Coronary artery (tissue), 2 donors: Measurements from ENCODE around the gene SLBP.

ENCODE experiments used
- DNase-seq: peaks from one replicate; pipeline ENCODE4 v3.0.0-alpha.2; 2017; ENCODE audit warnings: low spot score
- H3K27ac ChIP-seq, 2 donors: fragments of 200-600 bp; sonication (generic); one replicate each; pipeline ENCODE4 v1.5.1; 2016 to 2019
- H3K4me3 ChIP-seq: fragments of 200-600 bp; sonication (generic); 2 replicates; pipeline ENCODE4 v1.5.1; 2016; ENCODE audit warnings: mild to moderate bottlenecking, moderate library complexity
- CTCF ChIP-seq: fragments of 200-600 bp; sonication (generic); IDR thresholded peaks from one replicate; pipeline ENCODE4 v1.5.1; 2019; ENCODE audit warnings: antibody characterized with exemption

The SLBP gene

GRCh38 chr4:1752284-1753041, 40.3 kb upstream of the SLBP start:
- Histone ChIP-seq H3K27ac (no peak overlapping the region), H3K4me3 (no peak overlapping the region)
- TF ChIP-seq CTCF: no peak
- DNase-seq: no peak

- no peak for TF ChIP-seq CTCF
- DNase-seq: no peak
- H3K4me3 ChIP-seq: no peak overlapping the region
- no peak overlapping the region for H3K27ac ChIP-seq
Observed at GRCh38 chr4:1751919-1752283, 39.8 kb upstream of the SLBP start.

GRCh38 chr4:1751155-1751918, 39.2 kb upstream of the SLBP start:
- DNase-seq: no peak
- no peak overlapping the region for H3K4me3 ChIP-seq
- TF ChIP-seq CTCF: no peak
- H3K27ac ChIP-seq: no peak overlapping the region

GRCh38 chr4:1750381-1751154, 38.4 kb upstream of the SLBP start:
- no peak for DNase-seq
- Histone ChIP-seq H3K27ac (no peak overlapping the region), H3K4me3 (no peak overlapping the region)
- TF ChIP-seq CTCF: no peak

- H3K27ac ChIP-seq: no peak overlapping the region
- DNase-seq: no peak
- TF ChIP-seq CTCF: no peak
- H3K4me3 ChIP-seq: no peak overlapping the region
Observed at GRCh38 chr4:1749826-1750225, 37.7 kb upstream of the SLBP start.

GRCh38 chr4:1749370-1749769, 37.3 kb upstream of the SLBP start:
- Histone ChIP-seq H3K4me3 (no peak overlapping the region), H3K27ac (no peak overlapping the region)
- no peak for TF ChIP-seq CTCF
- no peak for DNase-seq
